ENCODE data around the gene PTPN14. TPM values are rescaled to one million over a fixed set of nuclear protein-coding genes. Genes with fewer than 3 reads are reported as not detected.
A peak's percentile ranks its signal among the peaks of the same experiment; 100 is the strongest.

PTPN14 gene
- total and polyA plus RNA-seq, 2 of the 4 experiments (the other 2 are of a cell fraction), result 21.5 to 31.7 TPM

- Histone ChIP-seq H3K4ac (ENCODE audit: low read depth, low read length) (peak overlapping the region; percentile 82), H4K5ac (ENCODE audit: low read depth, low read length) (peak overlapping the region; percentile 10; the same call in 1 of the 2 replicates), H3K4me3 (ENCODE audit: insufficient read depth, low read depth, low read length) (no peak overlapping the region), H3K9me1 (ENCODE audit: insufficient read depth, low read length) (peaks cover 9% of the 10 kb centered on the region), H3K23ac (ENCODE audit: low read depth, low read length) (peak overlapping the region; percentile 78), H4K8ac (ENCODE audit: low read depth in 2 of 2, low read length in 2 of 2) (peak overlapping the region; percentile 23 to 57), H3K56ac (ENCODE audit: extremely low read depth, insufficient read depth, low read length) (peak overlapping the region; percentile 70; the same call in 1 of the 2 replicates), H3K27me3 (ENCODE audit: control insufficient read depth, insufficient read depth, low read length) (no peaks in the 10 kb centered on the region), H3K79me1 (ENCODE audit: low read depth in 1 of 2, low read length in 2 of 2) (peaks cover 0 to 10% of the 10 kb centered on the region in 2 experiments; a peak in 2 of 4 replicates), H4K20me1 (ENCODE audit: insufficient read depth, low read length) (no peaks in the 10 kb centered on the region), H4K91ac (ENCODE audit: insufficient read depth, low read depth, low read length) (peak overlapping the region; percentile 64; the same call in 1 of the 2 replicates), H3K9me3 (ENCODE audit: control insufficient read depth, insufficient read depth, low read length) (no peaks in the 10 kb centered on the region), H2AFZ (replicated peaks; ENCODE audit: low read length, poor library complexity) (peak overlapping the region; percentile 77), H2BK15ac (ENCODE audit: low read depth, low read length) (peak overlapping the region; percentile 51; the same call in 2 of the 3 replicates), H3K9ac (ENCODE audit: low read depth, low read length) (no peak overlapping the region), H3K27ac (ENCODE audit: insufficient read depth, low read length) (peak overlapping the region; percentile 13; the same call in 1 of the 2 replicates), H2BK120ac (ENCODE audit: low read depth, low read length) (peak overlapping the region; percentile 85), H3K4me1 (ENCODE audit: control insufficient read depth, insufficient read depth, low read length) (peaks cover 4% of the 10 kb centered on the region), H2BK20ac (ENCODE audit: low read depth, low read length) (peak overlapping the region; percentile 89), H3K14ac (replicated peaks; ENCODE audit: low read depth, low read length) (peak overlapping the region; percentile 78), H3K18ac (ENCODE audit: low read depth, low read length) (peak overlapping the region; percentile 67; the same call in 1 of the 2 replicates), H2BK5ac (ENCODE audit: low read depth, low read length, poor library complexity, severe bottlenecking) (peak overlapping the region; percentile 71), H2AK5ac (ENCODE audit: low read depth, low read length) (peak overlapping the region; percentile 82), H2AK9ac (replicated peaks; ENCODE audit: low read depth, low read length, poor library complexity) (no peak overlapping the region), H3K36me3 (ENCODE audit: control insufficient read depth, insufficient read depth, low read length) (no peaks in the 10 kb centered on the region), H3K4me2 (ENCODE audit: low read depth, low read length) (peak overlapping the region; percentile 24; the same call in 1 of the 2 replicates)
- ATAC-seq (ENCODE audit: low read depth) (peak; percentile 92), DNase-seq (peak; percentile 91)
- no TSS peak for BruUV-seq (replicated peaks)
- in situ Hi-C loops (cut with MboI; ENCODE audit: low sequenced_read_pairs) (no loop called here), intact Hi-C loops (cut with micrococcal nuclease) (loop anchor here (10.0 kb wide), 1 partner anchor 223 kb away; no protein-coding TSS in a partner anchor), dilution Hi-C loops (cut with HindIII; ENCODE audit: low sequenced_read_pairs, unreplicated experiment) (no loop called here)
- 20% methylated on average over 1 of the region's 8 CpGs; no CpG with 5 or more reads in 1 of the 2 experiments for WGBS, 2 experiments (ENCODE audit: extremely low coverage in 2 of 2, insufficient read length in 1 of 2)
- CTCF ChIA-PET, result no interaction called here
- POLR2A ChIA-PET (ENCODE audit: unreplicated experiment), result no interaction called here
- TF ChIP-seq RFX5 (IDR thresholded peaks at IDR 0.05; ENCODE audit: low read depth, low read length) (no peak), SMC3 (IDR thresholded peaks at IDR 0.05; ENCODE audit: low read depth, low read length) (0 out of 2 replicates have a peak, but pooled peaks have one; percentile 1), MAFK (IDR thresholded peaks at IDR 0.05; ENCODE audit: low read depth, low read length) (no peak), RAD21 (IDR thresholded peaks at IDR 0.05; ENCODE audit: low read length) (no peak), POLR2A (IDR thresholded peaks at IDR 0.05; ENCODE audit: low read depth, low read length) (no peak), NFE2L2 (IDR thresholded peaks at IDR 0.05; ENCODE audit: low read depth, low read length) (no peak), BHLHE40 (IDR thresholded peaks at IDR 0.05; ENCODE audit: low read depth, low read length) (no peak), RCOR1 (IDR thresholded peaks at IDR 0.05; ENCODE audit: insufficient replicate concordance, low read length) (no peak), CEBPB (IDR thresholded peaks at IDR 0.05; ENCODE audit: low read depth, low read length) (peak; percentile 93), MAZ (IDR thresholded peaks at IDR 0.05; ENCODE audit: borderline replicate concordance, low read depth, low read length) (no peak)
- TF ChIP-seq, protein P1, sequence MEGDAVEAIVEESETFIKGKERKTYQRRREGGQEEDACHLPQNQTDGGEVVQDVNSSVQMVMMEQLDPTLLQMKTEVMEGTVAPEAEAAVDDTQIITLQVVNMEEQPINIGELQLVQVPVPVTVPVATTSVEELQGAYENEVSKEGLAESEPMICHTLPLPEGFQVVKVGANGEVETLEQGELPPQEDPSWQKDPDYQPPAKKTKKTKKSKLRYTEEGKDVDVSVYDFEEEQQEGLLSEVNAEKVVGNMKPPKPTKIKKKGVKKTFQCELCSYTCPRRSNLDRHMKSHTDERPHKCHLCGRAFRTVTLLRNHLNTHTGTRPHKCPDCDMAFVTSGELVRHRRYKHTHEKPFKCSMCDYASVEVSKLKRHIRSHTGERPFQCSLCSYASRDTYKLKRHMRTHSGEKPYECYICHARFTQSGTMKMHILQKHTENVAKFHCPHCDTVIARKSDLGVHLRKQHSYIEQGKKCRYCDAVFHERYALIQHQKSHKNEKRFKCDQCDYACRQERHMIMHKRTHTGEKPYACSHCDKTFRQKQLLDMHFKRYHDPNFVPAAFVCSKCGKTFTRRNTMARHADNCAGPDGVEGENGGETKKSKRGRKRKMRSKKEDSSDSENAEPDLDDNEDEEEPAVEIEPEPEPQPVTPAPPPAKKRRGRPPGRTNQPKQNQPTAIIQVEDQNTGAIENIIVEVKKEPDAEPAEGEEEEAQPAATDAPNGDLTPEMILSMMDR (conservative IDR thresholded peaks at IDR 0.05; ENCODE audit: low read depth, low read length), result no peak
- TF ChIP-seq, protein P2, sequence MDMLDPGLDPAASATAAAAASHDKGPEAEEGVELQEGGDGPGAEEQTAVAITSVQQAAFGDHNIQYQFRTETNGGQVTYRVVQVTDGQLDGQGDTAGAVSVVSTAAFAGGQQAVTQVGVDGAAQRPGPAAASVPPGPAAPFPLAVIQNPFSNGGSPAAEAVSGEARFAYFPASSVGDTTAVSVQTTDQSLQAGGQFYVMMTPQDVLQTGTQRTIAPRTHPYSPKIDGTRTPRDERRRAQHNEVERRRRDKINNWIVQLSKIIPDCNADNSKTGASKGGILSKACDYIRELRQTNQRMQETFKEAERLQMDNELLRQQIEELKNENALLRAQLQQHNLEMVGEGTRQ (IDR thresholded peaks at IDR 0.05; ENCODE audit: low read depth, low read length), result peak; percentile 15; the same call in 1 of the 2 replicates
- TF ChIP-seq, protein P3, sequence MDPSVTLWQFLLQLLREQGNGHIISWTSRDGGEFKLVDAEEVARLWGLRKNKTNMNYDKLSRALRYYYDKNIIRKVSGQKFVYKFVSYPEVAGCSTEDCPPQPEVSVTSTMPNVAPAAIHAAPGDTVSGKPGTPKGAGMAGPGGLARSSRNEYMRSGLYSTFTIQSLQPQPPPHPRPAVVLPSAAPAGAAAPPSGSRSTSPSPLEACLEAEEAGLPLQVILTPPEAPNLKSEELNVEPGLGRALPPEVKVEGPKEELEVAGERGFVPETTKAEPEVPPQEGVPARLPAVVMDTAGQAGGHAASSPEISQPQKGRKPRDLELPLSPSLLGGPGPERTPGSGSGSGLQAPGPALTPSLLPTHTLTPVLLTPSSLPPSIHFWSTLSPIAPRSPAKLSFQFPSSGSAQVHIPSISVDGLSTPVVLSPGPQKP (IDR thresholded peaks at IDR 0.05; ENCODE audit: borderline replicate concordance, low read depth, low read length), result no peak
These were observed 6.7 kb upstream of the PTPN14 start for GRCh38 chr1:214557952-214558735.

Measured in IMR-90 (cell line).